ENCODE measurements around the gene ATL1. TPM values are rescaled to one million over a fixed set of nuclear protein-coding genes. Genes with fewer than 3 reads are reported as not detected.
A peak's percentile ranks its signal among the peaks of the same experiment; 100 is the strongest.

Gene ATL1
- total and polyA plus RNA-seq, 4 donors, result 24.7 to 95.9 (median 79.5) TPM

GRCh38 chr14:50607761-50608160 is 47.8 kb downstream of the ATL1 start:
- Histone ChIP-seq H3K27me3 (ENCODE audit: control insufficient read depth, insufficient read depth, low read length) (no peaks in the 10 kb centered on the region), H3K4me1 (ENCODE audit: control insufficient read depth, insufficient read depth, low read length) (no peaks in the 10 kb centered on the region), H3K27ac (ENCODE audit: low read depth, low read length) (no peak overlapping the region), H3K9me3 (ENCODE audit: control insufficient read depth, insufficient read depth, low read length) (no peaks in the 10 kb centered on the region), H3K36me3 (ENCODE audit: control insufficient read depth, insufficient read depth, low read length) (no peaks in the 10 kb centered on the region), H3K4me3 (ENCODE audit: low read depth, low read length) (no peak overlapping the region)
- WGBS (ENCODE audit: insufficient coverage), result no CpG with 5 or more reads among the region's 1 CpG
- DNase-seq (ENCODE audit: low read depth in 4 of 6, low spot score in 6 of 6), result no peak

- peak in 1 of 6 donors; percentile 18 for DNase-seq (ENCODE audit: low read depth in 4 of 6, low spot score in 6 of 6)
- no CpG with 5 or more reads among the region's 1 CpG for WGBS (ENCODE audit: insufficient coverage)
- H3K27ac ChIP-seq (ENCODE audit: low read depth, low read length), result no peak overlapping the region
- H3K36me3 ChIP-seq (ENCODE audit: control insufficient read depth, insufficient read depth, low read length), result no peaks in the 10 kb centered on the region
- no peaks in the 10 kb centered on the region for H3K4me1 ChIP-seq (ENCODE audit: control insufficient read depth, insufficient read depth, low read length)
- H3K27me3 ChIP-seq (ENCODE audit: control insufficient read depth, insufficient read depth, low read length), result no peaks in the 10 kb centered on the region
- H3K9me3 ChIP-seq (ENCODE audit: control insufficient read depth, insufficient read depth, low read length), result no peaks in the 10 kb centered on the region
- H3K4me3 ChIP-seq (ENCODE audit: low read depth, low read length), result no peak overlapping the region
Measured at GRCh38 chr14:50608302-50608851, 48.4 kb downstream of the ATL1 start.

GRCh38 chr14:50610465-50610864 is 50.5 kb downstream of the ATL1 start:
- Histone ChIP-seq H3K9me3 (ENCODE audit: control insufficient read depth, insufficient read depth, low read length) (no peaks in the 10 kb centered on the region), H3K4me3 (ENCODE audit: low read depth, low read length) (no peak overlapping the region), H3K36me3 (ENCODE audit: control insufficient read depth, insufficient read depth, low read length) (no peaks in the 10 kb centered on the region), H3K27ac (ENCODE audit: low read depth, low read length) (no peak overlapping the region), H3K27me3 (ENCODE audit: control insufficient read depth, insufficient read depth, low read length) (no peaks in the 10 kb centered on the region), H3K4me1 (ENCODE audit: control insufficient read depth, insufficient read depth, low read length) (no peaks in the 10 kb centered on the region)
- no CpG with 5 or more reads among the region's 1 CpG for WGBS (ENCODE audit: insufficient coverage)
- DNase-seq (ENCODE audit: low read depth in 4 of 6, low spot score in 6 of 6), result no peak

- Histone ChIP-seq H3K4me3 (ENCODE audit: low read depth, low read length) (no peak overlapping the region), H3K27ac (ENCODE audit: low read depth, low read length) (no peak overlapping the region)
- no peak for DNase-seq (ENCODE audit: low read depth in 4 of 6, low spot score in 6 of 6)
Measured at GRCh38 chr14:50612806-50613205, 52.9 kb downstream of the ATL1 start.

GRCh38 chr14:50615056-50615455 is 55.1 kb downstream of the ATL1 start:
- Histone ChIP-seq H3K27me3 (ENCODE audit: control insufficient read depth, insufficient read depth, low read length) (no peaks in the 10 kb centered on the region), H3K27ac (ENCODE audit: low read depth, low read length) (peak overlapping the region; percentile 10), H3K4me1 (ENCODE audit: control insufficient read depth, insufficient read depth, low read length) (no peaks in the 10 kb centered on the region), H3K9me3 (ENCODE audit: control insufficient read depth, insufficient read depth, low read length) (no peaks in the 10 kb centered on the region), H3K36me3 (ENCODE audit: control insufficient read depth, insufficient read depth, low read length) (no peaks in the 10 kb centered on the region), H3K4me3 (ENCODE audit: low read depth, low read length) (no peak overlapping the region)
- no peak for DNase-seq (ENCODE audit: low read depth in 4 of 6, low spot score in 6 of 6)
- WGBS (ENCODE audit: insufficient coverage), result 41% methylated on average over 4 of the region's 4 CpGs

More at GRCh38 chr14:50612806-50613205, 52.9 kb downstream of the ATL1 start:
- WGBS (ENCODE audit: insufficient coverage), result no CpG with 5 or more reads among the region's 3 CpGs
- Histone ChIP-seq H3K27me3 (ENCODE audit: control insufficient read depth, insufficient read depth, low read length) (no peaks in the 10 kb centered on the region), H3K4me1 (ENCODE audit: control insufficient read depth, insufficient read depth, low read length) (no peaks in the 10 kb centered on the region), H3K9me3 (ENCODE audit: control insufficient read depth, insufficient read depth, low read length) (no peaks in the 10 kb centered on the region), H3K36me3 (ENCODE audit: control insufficient read depth, insufficient read depth, low read length) (no peaks in the 10 kb centered on the region)

- no CpG with 5 or more reads among the region's 2 CpGs for WGBS (ENCODE audit: insufficient coverage)
- Histone ChIP-seq H3K4me1 (ENCODE audit: control insufficient read depth, insufficient read depth, low read length) (no peaks in the 10 kb centered on the region), H3K27me3 (ENCODE audit: control insufficient read depth, insufficient read depth, low read length) (no peaks in the 10 kb centered on the region), H3K36me3 (ENCODE audit: control insufficient read depth, insufficient read depth, low read length) (no peaks in the 10 kb centered on the region), H3K4me3 (ENCODE audit: low read depth, low read length) (no peak overlapping the region), H3K27ac (ENCODE audit: low read depth, low read length) (peak overlapping the region; percentile 45), H3K9me3 (ENCODE audit: control insufficient read depth, insufficient read depth, low read length) (no peaks in the 10 kb centered on the region)
- peak in 2 of 6 donors; percentile 25 to 48 for DNase-seq (ENCODE audit: low read depth in 4 of 6, low spot score in 6 of 6)
Measured at GRCh38 chr14:50615552-50615951, 55.6 kb downstream of the ATL1 start.

GRCh38 chr14:50616275-50616674 is 56.3 kb downstream of the ATL1 start:
- no peaks in the 10 kb centered on the region for H3K9me3 ChIP-seq (ENCODE audit: control insufficient read depth, insufficient read depth, low read length)
- no peaks in the 10 kb centered on the region for H3K4me1 ChIP-seq (ENCODE audit: control insufficient read depth, insufficient read depth, low read length)
- no peak for DNase-seq (ENCODE audit: low read depth in 4 of 6, low spot score in 6 of 6)
- no peak overlapping the region for H3K27ac ChIP-seq (ENCODE audit: low read depth, low read length)
- no peaks in the 10 kb centered on the region for H3K36me3 ChIP-seq (ENCODE audit: control insufficient read depth, insufficient read depth, low read length)
- H3K4me3 ChIP-seq (ENCODE audit: low read depth, low read length), result no peak overlapping the region
- H3K27me3 ChIP-seq (ENCODE audit: control insufficient read depth, insufficient read depth, low read length), result no peaks in the 10 kb centered on the region
- WGBS (ENCODE audit: insufficient coverage), result no CpG with 5 or more reads among the region's 2 CpGs

GRCh38 chr14:50619569-50620141 is 59.7 kb downstream of the ATL1 start:
- Histone ChIP-seq H3K4me3 (ENCODE audit: low read depth, low read length) (no peak overlapping the region), H3K9me3 (ENCODE audit: control insufficient read depth, insufficient read depth, low read length) (no peaks in the 10 kb centered on the region), H3K27ac (ENCODE audit: low read depth, low read length) (no peak overlapping the region), H3K27me3 (ENCODE audit: control insufficient read depth, insufficient read depth, low read length) (no peaks in the 10 kb centered on the region), H3K36me3 (ENCODE audit: control insufficient read depth, insufficient read depth, low read length) (peaks cover 1% of the 10 kb centered on the region), H3K4me1 (ENCODE audit: control insufficient read depth, insufficient read depth, low read length) (no peaks in the 10 kb centered on the region)
- no CpG with 5 or more reads among the region's 5 CpGs for WGBS (ENCODE audit: insufficient coverage)
- DNase-seq (ENCODE audit: low read depth in 4 of 6, low spot score in 6 of 6), result peak in 4 of 6 donors; percentile 28 to 76 (median 46)

GRCh38 chr14:50620341-50620740 is 60.4 kb downstream of the ATL1 start:
- Histone ChIP-seq H3K27me3 (ENCODE audit: control insufficient read depth, insufficient read depth, low read length) (no peaks in the 10 kb centered on the region), H3K36me3 (ENCODE audit: control insufficient read depth, insufficient read depth, low read length) (peaks cover 3% of the 10 kb centered on the region), H3K4me1 (ENCODE audit: control insufficient read depth, insufficient read depth, low read length) (no peaks in the 10 kb centered on the region), H3K27ac (ENCODE audit: low read depth, low read length) (no peak overlapping the region), H3K9me3 (ENCODE audit: control insufficient read depth, insufficient read depth, low read length) (no peaks in the 10 kb centered on the region), H3K4me3 (ENCODE audit: low read depth, low read length) (no peak overlapping the region)
- DNase-seq (ENCODE audit: low read depth in 4 of 6, low spot score in 6 of 6), result no peak
- 51% methylated on average over 2 of the region's 4 CpGs for WGBS (ENCODE audit: insufficient coverage)

- no peaks in the 10 kb centered on the region for H3K27me3 ChIP-seq (ENCODE audit: control insufficient read depth, insufficient read depth, low read length)
- no peak overlapping the region for H3K27ac ChIP-seq (ENCODE audit: low read depth, low read length)
- peaks cover 6% of the 10 kb centered on the region for H3K36me3 ChIP-seq (ENCODE audit: control insufficient read depth, insufficient read depth, low read length)
- no CpG with 5 or more reads among the region's 1 CpG for WGBS (ENCODE audit: insufficient coverage)
- H3K9me3 ChIP-seq (ENCODE audit: control insufficient read depth, insufficient read depth, low read length), result no peaks in the 10 kb centered on the region
- H3K4me3 ChIP-seq (ENCODE audit: low read depth, low read length), result no peak overlapping the region
- H3K4me1 ChIP-seq (ENCODE audit: control insufficient read depth, insufficient read depth, low read length), result no peaks in the 10 kb centered on the region
- no peak for DNase-seq (ENCODE audit: low read depth in 4 of 6, low spot score in 6 of 6)
Measured at GRCh38 chr14:50622978-50623377, 63.0 kb downstream of the ATL1 start.

Data from spinal cord (tissue), 10 donors.